ENCODE measurements around the gene ZFP82.

Gene ZFP82

GRCh38 chr19:36418287-36419001 lies at the start of gene ZFP82:
Gene ZFP82 (minus strand): TSS chr19:36418644. CDS start chr19:36409789, 8,855 bp downstream.
- ChIA-PET POLR2A (interaction anchor here (1.1 to 1.3 kb wide), 2 partner anchors 39 to 187 kb away, joined by 3 read pairs; partner anchors contain the start of genes ZFP14 and ZNF382), CTCF (no interaction called here)
- TF ChIP-seq FOXA1 (IDR thresholded peaks at IDR 0.05) (no peak), FOXM1 (IDR thresholded peaks at IDR 0.05; ENCODE audit: borderline replicate concordance) (no peak), FOXK2 (IDR thresholded peaks at IDR 0.05) (no peak), TARDBP (IDR thresholded peaks at IDR 0.05) (no peak), NFRKB (IDR thresholded peaks at IDR 0.05) (no peak)
- DNase-seq (ENCODE audit: extremely low spot score): no peak

- POLR2A ChIA-PET: no interaction called here
- TF ChIP-seq PKNOX1 (IDR thresholded peaks at IDR 0.05) (no peak), NFRKB (IDR thresholded peaks at IDR 0.05) (no peak), FOXK2 (IDR thresholded peaks at IDR 0.05) (no peak), CTBP1 (IDR thresholded peaks at IDR 0.05; ENCODE audit: borderline replicate concordance) (no peak), ARNT (IDR thresholded peaks at IDR 0.05) (no peak), BHLHE40 (IDR thresholded peaks at IDR 0.05; ENCODE audit: borderline replicate concordance) (no peak), ZNF384 (IDR thresholded peaks at IDR 0.05) (no peak), TARDBP (IDR thresholded peaks at IDR 0.05) (no peak), SP1 (IDR thresholded peaks at IDR 0.05) (no peak), LEF1 (IDR thresholded peaks at IDR 0.05; ENCODE audit: borderline replicate concordance) (no peak), FOXA1 (IDR thresholded peaks at IDR 0.05) (no peak), FOXM1 (IDR thresholded peaks at IDR 0.05; ENCODE audit: borderline replicate concordance) (no peak), L3MBTL2 (conservative IDR thresholded peaks at IDR 0.05) (no peak), SUZ12 (IDR thresholded peaks at IDR 0.05) (no peak), ELF4 (IDR thresholded peaks at IDR 0.05) (no peak), HDGF (IDR thresholded peaks at IDR 0.05; ENCODE audit: borderline replicate concordance) (no peak)
- CTCF ChIA-PET: no interaction called here
- no peak for DNase-seq (ENCODE audit: extremely low spot score)
Measured at GRCh38 chr19:36460046-36460445, 41.6 kb upstream of the ZFP82 start.

GRCh38 chr19:36456831-36457230 lies 38.4 kb upstream of the ZFP82 start:
- ChIA-PET POLR2A (no interaction called here), CTCF (no interaction called here)
- TF ChIP-seq FOXA1 (IDR thresholded peaks at IDR 0.05) (no peak), SP1 (IDR thresholded peaks at IDR 0.05) (no peak), ARNT (IDR thresholded peaks at IDR 0.05) (no peak), CTBP1 (IDR thresholded peaks at IDR 0.05; ENCODE audit: borderline replicate concordance) (no peak), BHLHE40 (IDR thresholded peaks at IDR 0.05; ENCODE audit: borderline replicate concordance) (no peak), ELF4 (IDR thresholded peaks at IDR 0.05) (no peak), LEF1 (IDR thresholded peaks at IDR 0.05; ENCODE audit: borderline replicate concordance) (no peak), FOXK2 (IDR thresholded peaks at IDR 0.05) (no peak), FOXM1 (IDR thresholded peaks at IDR 0.05; ENCODE audit: borderline replicate concordance) (no peak), L3MBTL2 (conservative IDR thresholded peaks at IDR 0.05) (no peak), NFRKB (IDR thresholded peaks at IDR 0.05) (no peak), SUZ12 (IDR thresholded peaks at IDR 0.05) (no peak), HDGF (IDR thresholded peaks at IDR 0.05; ENCODE audit: borderline replicate concordance) (no peak), TARDBP (IDR thresholded peaks at IDR 0.05) (no peak), PKNOX1 (IDR thresholded peaks at IDR 0.05) (no peak), ZNF384 (IDR thresholded peaks at IDR 0.05) (no peak)
- no peak for DNase-seq (ENCODE audit: extremely low spot score)

GRCh38 chr19:36449059-36449670 lies 30.7 kb upstream of the ZFP82 start:
- TF ChIP-seq LEF1 (IDR thresholded peaks at IDR 0.05; ENCODE audit: borderline replicate concordance) (no peak), ZNF384 (IDR thresholded peaks at IDR 0.05) (no peak), TARDBP (IDR thresholded peaks at IDR 0.05) (no peak), FOXA1 (IDR thresholded peaks at IDR 0.05) (no peak)
- DNase-seq (ENCODE audit: extremely low spot score): no peak
- POLR2A ChIA-PET: no interaction called here
- CTCF ChIA-PET: no interaction called here

GRCh38 chr19:36441339-36441738 lies 22.9 kb upstream of the ZFP82 start:
- ChIA-PET POLR2A (no interaction called here), CTCF (no interaction called here)
- no peak for TF ChIP-seq L3MBTL2 (conservative IDR thresholded peaks at IDR 0.05)
- TF ChIP-seq ZNF384 (IDR thresholded peaks at IDR 0.05): no peak
- TF ChIP-seq LEF1 (IDR thresholded peaks at IDR 0.05; ENCODE audit: borderline replicate concordance): no peak
- TF ChIP-seq PKNOX1 (IDR thresholded peaks at IDR 0.05): no peak
- TF ChIP-seq FOXK2 (IDR thresholded peaks at IDR 0.05): no peak
- TF ChIP-seq ARNT (IDR thresholded peaks at IDR 0.05): no peak
- TF ChIP-seq BHLHE40 (IDR thresholded peaks at IDR 0.05; ENCODE audit: borderline replicate concordance): no peak
- no peak for TF ChIP-seq HDGF (IDR thresholded peaks at IDR 0.05; ENCODE audit: borderline replicate concordance)
- no peak for TF ChIP-seq CTBP1 (IDR thresholded peaks at IDR 0.05; ENCODE audit: borderline replicate concordance)
- TF ChIP-seq TARDBP (IDR thresholded peaks at IDR 0.05): no peak
- TF ChIP-seq SUZ12 (IDR thresholded peaks at IDR 0.05): no peak
- TF ChIP-seq FOXM1 (IDR thresholded peaks at IDR 0.05; ENCODE audit: borderline replicate concordance): no peak
- no peak for DNase-seq (ENCODE audit: extremely low spot score)

- POLR2A ChIA-PET: no interaction called here
- DNase-seq (ENCODE audit: extremely low spot score): no peak
- TF ChIP-seq ARNT (IDR thresholded peaks at IDR 0.05) (no peak), ZNF384 (IDR thresholded peaks at IDR 0.05) (no peak), L3MBTL2 (conservative IDR thresholded peaks at IDR 0.05) (no peak), CTBP1 (IDR thresholded peaks at IDR 0.05; ENCODE audit: borderline replicate concordance) (no peak), PKNOX1 (IDR thresholded peaks at IDR 0.05) (no peak), ELF4 (IDR thresholded peaks at IDR 0.05) (no peak), SP1 (IDR thresholded peaks at IDR 0.05) (no peak), NFRKB (IDR thresholded peaks at IDR 0.05) (no peak), TARDBP (IDR thresholded peaks at IDR 0.05) (no peak), HDGF (IDR thresholded peaks at IDR 0.05; ENCODE audit: borderline replicate concordance) (no peak), SUZ12 (IDR thresholded peaks at IDR 0.05) (no peak), FOXM1 (IDR thresholded peaks at IDR 0.05; ENCODE audit: borderline replicate concordance) (no peak), LEF1 (IDR thresholded peaks at IDR 0.05; ENCODE audit: borderline replicate concordance) (no peak), FOXK2 (IDR thresholded peaks at IDR 0.05) (no peak), BHLHE40 (IDR thresholded peaks at IDR 0.05; ENCODE audit: borderline replicate concordance) (no peak)
- CTCF ChIA-PET: no interaction called here
Measured at GRCh38 chr19:36436531-36436930, 18.1 kb upstream of the ZFP82 start.
